Measurements from ENCODE around the gene MED22.

Gene MED22

GRCh38 chr9:133390713-133391112 lies 42.8 kb upstream of the MED22 start:
- no peak for DNase-seq (ENCODE audit: low spot score)
- TF ChIP-seq, protein P1, sequence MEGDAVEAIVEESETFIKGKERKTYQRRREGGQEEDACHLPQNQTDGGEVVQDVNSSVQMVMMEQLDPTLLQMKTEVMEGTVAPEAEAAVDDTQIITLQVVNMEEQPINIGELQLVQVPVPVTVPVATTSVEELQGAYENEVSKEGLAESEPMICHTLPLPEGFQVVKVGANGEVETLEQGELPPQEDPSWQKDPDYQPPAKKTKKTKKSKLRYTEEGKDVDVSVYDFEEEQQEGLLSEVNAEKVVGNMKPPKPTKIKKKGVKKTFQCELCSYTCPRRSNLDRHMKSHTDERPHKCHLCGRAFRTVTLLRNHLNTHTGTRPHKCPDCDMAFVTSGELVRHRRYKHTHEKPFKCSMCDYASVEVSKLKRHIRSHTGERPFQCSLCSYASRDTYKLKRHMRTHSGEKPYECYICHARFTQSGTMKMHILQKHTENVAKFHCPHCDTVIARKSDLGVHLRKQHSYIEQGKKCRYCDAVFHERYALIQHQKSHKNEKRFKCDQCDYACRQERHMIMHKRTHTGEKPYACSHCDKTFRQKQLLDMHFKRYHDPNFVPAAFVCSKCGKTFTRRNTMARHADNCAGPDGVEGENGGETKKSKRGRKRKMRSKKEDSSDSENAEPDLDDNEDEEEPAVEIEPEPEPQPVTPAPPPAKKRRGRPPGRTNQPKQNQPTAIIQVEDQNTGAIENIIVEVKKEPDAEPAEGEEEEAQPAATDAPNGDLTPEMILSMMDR (IDR thresholded peaks at IDR 0.05; ENCODE audit: extremely low read depth, insufficient read depth, missing control alignments) = no peak
- in situ Hi-C loops (cut with MboI; ENCODE audit: low pct_unique_long_range_greater_than_20kb, low sequenced_read_pairs, unreplicated experiment) = no loop called here

DNA sequence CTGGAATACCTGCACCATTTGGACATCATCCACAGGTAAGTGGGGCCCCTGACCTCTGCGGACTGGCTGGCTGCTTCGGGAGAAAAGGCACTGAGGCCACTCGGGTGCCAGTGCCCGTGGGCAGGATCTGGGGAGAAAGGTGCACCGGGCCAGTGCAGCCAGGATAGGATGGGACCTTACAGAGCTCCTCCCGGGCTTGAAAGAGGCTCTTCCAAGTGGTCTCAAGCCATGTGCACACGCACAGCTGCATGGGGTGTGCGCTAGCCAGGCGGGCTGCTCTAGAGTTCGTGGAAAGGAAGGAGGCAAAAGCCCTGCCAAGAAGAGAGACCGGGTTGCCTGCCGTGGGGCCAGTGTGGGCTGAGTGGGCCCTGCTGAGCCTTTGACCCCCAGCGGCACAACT lies 41.6 kb upstream of the MED22 start:
- no peak for DNase-seq (ENCODE audit: low spot score)
- TF ChIP-seq, protein P1 (IDR thresholded peaks at IDR 0.05; ENCODE audit: extremely low read depth, insufficient read depth, missing control alignments) = no peak
- in situ Hi-C loops (cut with MboI; ENCODE audit: low pct_unique_long_range_greater_than_20kb, low sequenced_read_pairs, unreplicated experiment) = no loop called here

DNA sequence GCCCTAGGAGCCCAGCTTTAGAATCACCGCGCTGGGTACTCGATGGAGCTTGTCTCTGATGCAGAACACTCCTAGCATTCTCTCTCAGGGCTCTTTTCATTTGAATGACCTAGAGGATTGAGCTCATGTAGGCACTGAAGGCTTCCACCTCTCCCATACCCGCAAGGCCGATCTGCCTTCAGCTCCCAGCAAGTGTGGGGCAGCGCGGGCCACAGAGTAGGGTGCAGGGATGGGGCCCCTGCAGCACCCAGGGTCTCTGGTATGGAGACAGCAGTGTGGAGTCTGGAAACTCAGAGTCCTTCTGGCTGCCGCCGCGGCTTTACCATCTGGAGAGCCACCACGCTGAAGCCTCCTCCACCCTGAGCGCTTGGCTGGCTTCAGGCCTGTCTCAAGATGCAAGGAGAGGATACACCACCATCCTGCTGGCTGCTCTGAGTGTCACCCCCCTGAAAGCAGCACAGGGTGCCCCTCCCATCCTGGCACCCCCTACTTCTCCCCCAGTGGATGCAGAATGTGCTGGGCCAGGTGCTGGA lies 41.2 kb upstream of the MED22 start:
- in situ Hi-C loops (cut with MboI; ENCODE audit: low pct_unique_long_range_greater_than_20kb, low sequenced_read_pairs, unreplicated experiment) = no loop called here
- no peak for DNase-seq (ENCODE audit: low spot score)
- TF ChIP-seq, protein P1 (IDR thresholded peaks at IDR 0.05; ENCODE audit: extremely low read depth, insufficient read depth, missing control alignments) = no peak

GRCh38 chr9:133387680-133388079 lies 39.7 kb upstream of the MED22 start:
- TF ChIP-seq, protein P1 (IDR thresholded peaks at IDR 0.05; ENCODE audit: extremely low read depth, insufficient read depth, missing control alignments) = no peak
- in situ Hi-C loops (cut with MboI; ENCODE audit: low pct_unique_long_range_greater_than_20kb, low sequenced_read_pairs, unreplicated experiment) = no loop called here
- no peak for DNase-seq (ENCODE audit: low spot score)

DNA sequence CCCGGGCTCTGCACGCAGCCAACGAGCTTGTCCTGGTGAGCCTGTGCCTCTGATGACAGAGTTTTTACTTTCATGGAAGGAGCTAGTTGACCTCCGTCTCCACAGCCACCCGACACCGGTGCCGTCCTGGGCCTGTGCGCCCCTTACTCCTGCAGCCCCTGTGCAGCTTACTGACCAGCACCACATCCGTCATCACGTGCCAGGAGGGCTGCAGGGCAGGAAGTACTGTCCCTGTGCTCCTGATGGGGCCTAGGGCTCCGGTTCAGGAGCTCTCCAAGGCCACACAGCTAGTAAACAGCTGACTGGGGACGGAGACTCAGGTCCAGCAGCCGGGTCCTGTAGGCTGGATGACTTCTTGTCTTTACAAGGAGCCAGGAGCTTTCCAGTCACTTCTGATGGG lies 38.4 kb upstream of the MED22 start:
- DNase-seq (ENCODE audit: low spot score) = no peak
- in situ Hi-C loops (cut with MboI; ENCODE audit: low pct_unique_long_range_greater_than_20kb, low sequenced_read_pairs, unreplicated experiment) = no loop called here
- TF ChIP-seq, protein P1 (IDR thresholded peaks at IDR 0.05; ENCODE audit: extremely low read depth, insufficient read depth, missing control alignments) = no peak

GRCh38 chr9:133385452-133385851 lies 37.5 kb upstream of the MED22 start:
- in situ Hi-C loops (cut with MboI; ENCODE audit: low pct_unique_long_range_greater_than_20kb, low sequenced_read_pairs, unreplicated experiment) = no loop called here
- TF ChIP-seq, protein P1 (IDR thresholded peaks at IDR 0.05; ENCODE audit: extremely low read depth, insufficient read depth, missing control alignments) = no peak

More at GRCh38 chr9:133385452-133385851, 37.5 kb upstream of the MED22 start:
- no peak for DNase-seq (ENCODE audit: low spot score)

Data from GM13977 (cell line).